ENCODE measurements around the gene ZKSCAN4.

GRCh38 chr6:28269492-28269891, 17.4 kb upstream of the ZKSCAN4 start:
- TF ChIP-seq NFRKB (IDR thresholded peaks at IDR 0.05): no peak
- TF ChIP-seq FOXM1 (IDR thresholded peaks at IDR 0.05; ENCODE audit: borderline replicate concordance): no peak
- TF ChIP-seq SP1 (IDR thresholded peaks at IDR 0.05): no peak
- no peak for TF ChIP-seq BHLHE40 (IDR thresholded peaks at IDR 0.05; ENCODE audit: borderline replicate concordance)
- TF ChIP-seq TARDBP (IDR thresholded peaks at IDR 0.05): no peak

Data from HEK293T (cell line).